ENCODE results near the gene PTPRB.

DNA sequence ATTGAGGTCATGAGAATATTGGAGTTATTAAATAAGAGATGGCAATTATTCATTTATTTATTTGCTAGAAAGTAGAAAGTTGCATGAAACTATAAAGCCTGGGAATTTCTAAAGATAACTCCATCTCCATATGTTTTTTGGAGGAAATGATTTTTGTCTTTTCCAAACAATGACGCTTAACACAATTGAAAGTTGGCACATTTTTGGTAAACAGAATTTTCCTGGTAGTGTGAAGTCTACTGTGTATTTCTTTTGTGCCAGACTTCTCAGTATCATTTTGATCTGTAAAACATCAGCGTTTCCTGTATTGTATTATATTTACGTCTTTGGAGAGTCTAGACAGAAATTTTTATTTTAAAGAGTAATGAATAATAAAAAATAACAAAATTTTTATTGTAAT, 33.7 kb upstream of the PTPRB start:
- TF ChIP-seq CTCF (conservative IDR thresholded peaks at IDR 0.05; ENCODE audit: low read depth, low read length): no peak
- no peak for TF ChIP-seq EZH2 (IDR thresholded peaks at IDR 0.05; ENCODE audit: borderline replicate concordance, low read depth, low read length, poor library complexity, severe bottlenecking)
